H1 (cell line): ENCODE measurements around the gene SEH1L.

ENCODE experiments used
- BCL11A ChIP-seq, 2 experiments: IDR thresholded peaks; one replicate each; pipeline ENCODE4 v1.6.1; 2011; ENCODE audit warnings: low read depth in 2 of 2, low read length in 2 of 2, mild to moderate bottlenecking in 2 of 2
- CHD2 ChIP-seq: IDR thresholded peaks from 2 replicates; pipeline ENCODE4 v1.6.1; 2012; ENCODE audit warnings: low read length, improper control_type of control experiment
- EP300 ChIP-seq, 2 experiments: IDR thresholded peaks; 1 replicate in 1 of 2; 2 replicates in 1 of 2; pipeline ENCODE4 v1.6.1; 2011 to 2012; ENCODE audit warnings: low read depth in 2 of 2, low read length in 2 of 2, mild to moderate bottlenecking in 2 of 2, borderline replicate concordance in 1 of 2, inconsistent platforms in 1 of 2, moderate library complexity in 1 of 2
- JUND ChIP-seq: IDR thresholded peaks from 2 replicates; pipeline ENCODE4 v1.6.1; 2011; ENCODE audit warnings: mild to moderate bottlenecking, improper control_type of control experiment, low read length
- KDM1A ChIP-seq: fragments of 200-600, 300-600 bp; sonication (generic); IDR thresholded peaks from 2 replicates; pipeline ENCODE4 v1.7.1; 2016; ENCODE audit warnings: mild to moderate bottlenecking, low read length, borderline replicate concordance
- POLR2A ChIP-seq, 2 experiments: IDR thresholded peaks; 1 replicate in 1 of 2; 2 replicates in 1 of 2; pipeline ENCODE4 v1.6.1; 2011; ENCODE audit warnings: low read depth in 2 of 2, low read length in 2 of 2, mild to moderate bottlenecking in 2 of 2; ENCODE audit errors: control extremely low read depth in 1 of 2
- POLR2AphosphoS5 ChIP-seq: IDR thresholded peaks from 2 replicates; pipeline ENCODE4 v1.6.1; 2011; ENCODE audit warnings: low read depth, low read length
- SIN3A ChIP-seq, 2 experiments: IDR thresholded peaks in 1 of 2; conservative IDR thresholded peaks in 1 of 2; 2 replicates each; pipeline ENCODE4 v1.6.1; 2011 to 2012; ENCODE audit warnings: low read length in 2 of 2, improper control_type of control experiment in 1 of 2, low read depth in 1 of 2, mild to moderate bottlenecking in 1 of 2
- TBP ChIP-seq: IDR thresholded peaks from 2 replicates; pipeline ENCODE4 v1.6.1; 2011; ENCODE audit warnings: low read depth, low read length, improper control_type of control experiment
- TEAD4 ChIP-seq: IDR thresholded peaks from 2 replicates; pipeline ENCODE4 v1.6.1; 2012; ENCODE audit warnings: low read depth, low read length, inconsistent platforms, mixed read lengths
- YY1 ChIP-seq: IDR thresholded peaks from 2 replicates; pipeline ENCODE4 v1.6.1; 2011; ENCODE audit warnings: low read depth, mild to moderate bottlenecking, low read length
- TF ChIP-seq, protein P1 (sequence below), 3 experiments: IDR thresholded peaks; 1 replicate in 2 of 3; 2 replicates in 1 of 3; pipeline versions ENCODE4 v1.5.1 to v1.6.1; 2011; ENCODE audit warnings: low read length in 3 of 3, mild to moderate bottlenecking in 3 of 3, inconsistent platforms in 2 of 3, low read depth in 1 of 3, moderate library complexity in 1 of 3; ENCODE audit not compliant: insufficient read depth in 1 of 3; ENCODE audit errors: control extremely low read depth in 1 of 3
- TF ChIP-seq, protein P2 (sequence below): IDR thresholded peaks from 2 replicates; pipeline ENCODE4 v1.6.1; 2012; ENCODE audit warnings: inconsistent platforms

GRCh38 chr18:13026583-13027270, 78.9 kb downstream of the SEH1L start:
- TF ChIP-seq SIN3A (conservative IDR thresholded peaks at IDR 0.05 in 1 of 2, IDR thresholded peaks at IDR 0.05 in 1 of 2; ENCODE audit: low read depth in 1 of 2, low read length in 2 of 2), result no peak
- TF ChIP-seq, protein P1, sequence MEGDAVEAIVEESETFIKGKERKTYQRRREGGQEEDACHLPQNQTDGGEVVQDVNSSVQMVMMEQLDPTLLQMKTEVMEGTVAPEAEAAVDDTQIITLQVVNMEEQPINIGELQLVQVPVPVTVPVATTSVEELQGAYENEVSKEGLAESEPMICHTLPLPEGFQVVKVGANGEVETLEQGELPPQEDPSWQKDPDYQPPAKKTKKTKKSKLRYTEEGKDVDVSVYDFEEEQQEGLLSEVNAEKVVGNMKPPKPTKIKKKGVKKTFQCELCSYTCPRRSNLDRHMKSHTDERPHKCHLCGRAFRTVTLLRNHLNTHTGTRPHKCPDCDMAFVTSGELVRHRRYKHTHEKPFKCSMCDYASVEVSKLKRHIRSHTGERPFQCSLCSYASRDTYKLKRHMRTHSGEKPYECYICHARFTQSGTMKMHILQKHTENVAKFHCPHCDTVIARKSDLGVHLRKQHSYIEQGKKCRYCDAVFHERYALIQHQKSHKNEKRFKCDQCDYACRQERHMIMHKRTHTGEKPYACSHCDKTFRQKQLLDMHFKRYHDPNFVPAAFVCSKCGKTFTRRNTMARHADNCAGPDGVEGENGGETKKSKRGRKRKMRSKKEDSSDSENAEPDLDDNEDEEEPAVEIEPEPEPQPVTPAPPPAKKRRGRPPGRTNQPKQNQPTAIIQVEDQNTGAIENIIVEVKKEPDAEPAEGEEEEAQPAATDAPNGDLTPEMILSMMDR (IDR thresholded peaks at IDR 0.05; ENCODE audit: control extremely low read depth in 1 of 3, insufficient read depth in 1 of 3, low read depth in 1 of 3, low read length in 3 of 3), result no peak
- no peak for TF ChIP-seq TBP
- TF ChIP-seq JUND, result no peak
- no peak for TF ChIP-seq CHD2
- TF ChIP-seq KDM1A, result no peak
- TF ChIP-seq EP300 (IDR thresholded peaks at IDR 0.05; ENCODE audit: borderline replicate concordance in 1 of 2, low read depth in 2 of 2, low read length in 2 of 2), result no peak
- TF ChIP-seq, protein P2, sequence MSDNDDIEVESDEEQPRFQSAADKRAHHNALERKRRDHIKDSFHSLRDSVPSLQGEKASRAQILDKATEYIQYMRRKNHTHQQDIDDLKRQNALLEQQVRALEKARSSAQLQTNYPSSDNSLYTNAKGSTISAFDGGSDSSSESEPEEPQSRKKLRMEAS, result no peak
- no peak for TF ChIP-seq POLR2A (IDR thresholded peaks at IDR 0.05; ENCODE audit: control extremely low read depth in 1 of 2, low read depth in 2 of 2, low read length in 2 of 2)
- TF ChIP-seq TEAD4, result no peak
- no peak for TF ChIP-seq BCL11A (IDR thresholded peaks at IDR 0.05; ENCODE audit: low read depth in 2 of 2, low read length in 2 of 2)
- TF ChIP-seq YY1, result no peak
- no peak for TF ChIP-seq POLR2AphosphoS5
